LoVo (cell line): ENCODE measurements around the gene CPNE5.
"Not testable (repeated sequence)": the region's sequence is repeated elsewhere in the genome, so short reads cannot be mapped to it uniquely, and the experiment has no call there.

Experiments
- DNase-seq: peaks from one replicate; pipeline ENCODE4 v3.0.0-alpha.2; 2016; ENCODE audit warnings: low spot score

CPNE5 gene

GRCh38 chr6:36815962-36816735 is 23.1 kb downstream of the CPNE5 start:
- no peak for DNase-seq

DNA sequence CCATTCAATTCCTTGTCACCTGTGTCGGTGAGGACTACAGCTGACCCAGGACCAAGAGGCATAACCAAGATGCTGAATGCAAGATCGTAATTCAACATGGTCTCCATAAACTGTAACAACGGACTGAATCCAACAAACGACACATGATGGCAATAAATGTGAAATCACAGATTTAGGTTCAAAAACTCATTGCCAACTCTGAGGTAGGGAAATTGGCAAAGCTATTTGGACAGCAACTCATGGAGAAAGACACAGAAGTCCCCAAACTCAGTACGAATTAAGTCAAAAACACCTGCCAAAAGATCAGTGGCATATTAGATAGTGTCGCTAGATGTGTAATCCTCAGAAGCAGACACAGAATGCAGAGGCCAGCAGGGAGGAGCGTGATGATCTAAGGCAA is 25.0 kb downstream of the CPNE5 start:
- no peak for DNase-seq

DNA sequence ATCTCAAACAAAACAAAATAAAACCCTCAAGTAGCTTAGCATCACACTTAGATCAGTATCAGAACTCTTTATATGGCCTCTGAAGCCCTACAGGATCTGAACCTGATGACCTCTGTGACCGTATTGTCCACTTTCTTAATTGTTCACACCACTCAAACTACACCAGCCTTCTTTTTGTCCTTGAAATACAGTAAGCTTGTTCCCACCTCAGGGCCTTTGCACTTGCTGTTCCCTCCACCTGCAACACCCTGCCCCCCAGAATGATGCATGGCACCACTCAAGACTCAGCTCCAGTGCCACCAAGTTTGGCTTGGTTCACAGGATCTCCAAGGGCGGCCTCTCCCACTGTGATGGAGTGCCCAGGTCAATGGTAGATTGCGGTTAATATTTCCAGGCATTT is 25.7 kb downstream of the CPNE5 start:
- DNase-seq = no peak

- not testable (repeated sequence) for DNase-seq
Measured at GRCh38 chr6:36813047-36813446, 26.2 kb downstream of the CPNE5 start.

GRCh38 chr6:36809941-36810803 is 29.1 kb downstream of the CPNE5 start:
- no peak for DNase-seq

GRCh38 chr6:36809156-36809555 is 30.1 kb downstream of the CPNE5 start:
- no peak for DNase-seq

DNA sequence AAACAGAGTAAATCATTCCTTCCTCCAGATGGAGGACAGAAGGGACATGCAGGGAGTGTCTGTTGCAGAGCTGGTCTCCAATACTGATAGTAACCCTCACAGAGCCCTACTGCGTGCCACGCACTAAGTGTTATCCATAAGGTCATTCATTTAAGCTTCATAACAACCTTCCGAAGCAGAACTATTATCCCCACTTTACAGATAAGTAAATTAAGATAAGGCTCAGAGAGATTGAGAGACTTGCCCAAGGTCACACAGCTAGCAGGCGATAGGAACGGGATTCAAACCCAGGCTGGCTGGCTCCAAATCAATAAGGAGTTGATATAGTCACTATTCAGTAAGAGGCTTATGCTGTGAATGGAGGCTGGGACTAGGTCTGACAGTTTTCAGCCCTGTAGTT is 30.6 kb downstream of the CPNE5 start:
- no peak for DNase-seq

DNA sequence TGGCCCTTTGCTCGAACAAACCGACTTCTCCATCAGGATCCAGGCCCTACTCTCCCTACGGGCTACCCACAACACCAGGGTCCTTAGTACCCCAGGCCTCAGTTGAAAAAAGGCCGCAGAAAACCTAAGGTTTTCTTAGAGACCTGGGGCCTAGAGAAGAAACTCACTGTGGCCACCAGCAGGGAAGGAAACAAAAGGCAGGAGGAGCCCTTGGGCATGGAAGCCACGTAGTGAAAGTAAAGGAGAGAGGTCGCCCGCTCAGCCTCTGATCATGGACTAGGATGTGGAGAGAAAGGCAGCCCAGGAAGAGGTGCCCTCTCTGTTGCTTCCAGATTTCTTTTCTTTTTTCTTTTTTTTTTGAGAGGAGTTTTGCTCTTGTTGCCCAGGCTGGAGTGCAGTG is 31.5 kb downstream of the CPNE5 start:
- DNase-seq = no peak

- DNase-seq = no peak
Measured at GRCh38 chr6:36807143-36807542, 32.1 kb downstream of the CPNE5 start.

GRCh38 chr6:36805917-36806316 is 33.3 kb downstream of the CPNE5 start:
- DNase-seq = no peak

GRCh38 chr6:36805096-36805797 is 34.0 kb downstream of the CPNE5 start:
- no peak for DNase-seq

DNA sequence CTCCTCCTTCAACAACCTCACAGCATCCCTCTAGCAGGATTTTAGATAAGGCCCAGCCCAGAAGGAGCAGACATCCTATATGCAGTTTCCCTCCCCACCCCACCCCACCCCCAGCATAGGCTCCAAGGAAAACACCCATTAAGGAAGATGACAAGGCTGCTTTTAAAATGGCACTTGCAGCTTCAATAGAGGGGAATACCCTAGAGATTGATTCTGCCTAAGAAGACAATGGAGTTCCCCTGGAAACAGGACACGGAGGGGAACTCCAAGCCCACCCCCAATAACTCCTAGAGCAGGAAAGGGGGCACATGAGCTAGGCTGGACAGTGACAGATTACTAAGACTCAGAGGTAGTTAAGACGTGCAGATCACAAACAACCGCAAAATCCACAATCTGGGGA is 34.7 kb downstream of the CPNE5 start:
- no peak for DNase-seq

DNA sequence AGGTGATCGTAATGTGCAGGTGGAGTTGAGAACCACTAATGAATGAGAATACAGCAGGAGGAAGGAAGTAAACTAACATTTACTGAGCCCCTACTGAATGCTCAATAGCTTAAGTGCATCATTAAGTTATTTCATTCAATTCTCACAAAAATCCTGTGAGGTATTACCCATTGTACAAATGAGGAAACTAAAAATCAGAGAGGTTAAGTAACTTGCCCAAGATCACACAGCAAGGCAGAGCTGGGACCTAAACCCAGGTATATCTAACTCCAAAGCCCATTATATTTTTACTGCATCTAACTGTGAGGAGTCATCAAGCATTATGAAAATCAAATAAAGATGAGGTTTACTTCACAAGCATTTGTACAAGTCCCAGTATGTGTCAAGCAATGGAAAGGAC is 35.3 kb downstream of the CPNE5 start:
- DNase-seq = no peak

DNA sequence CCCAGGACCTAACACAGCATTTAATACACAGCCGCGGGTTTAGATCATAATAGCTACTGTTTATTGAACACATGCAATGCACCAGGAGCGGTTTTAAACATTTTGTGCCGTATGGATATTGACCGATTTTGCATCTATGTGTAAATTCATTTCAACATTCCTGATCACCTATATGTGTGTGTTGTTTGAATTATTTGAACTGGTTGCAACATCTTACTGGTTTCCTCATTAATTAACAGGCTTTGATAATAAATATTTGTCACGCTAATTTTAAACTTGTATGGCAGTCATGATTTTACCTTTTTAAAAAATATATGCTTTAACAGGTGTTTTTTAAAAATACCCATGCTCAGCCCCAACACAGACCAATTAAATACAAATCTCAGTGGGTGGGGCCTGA is 35.8 kb downstream of the CPNE5 start:
- DNase-seq = no peak

DNA sequence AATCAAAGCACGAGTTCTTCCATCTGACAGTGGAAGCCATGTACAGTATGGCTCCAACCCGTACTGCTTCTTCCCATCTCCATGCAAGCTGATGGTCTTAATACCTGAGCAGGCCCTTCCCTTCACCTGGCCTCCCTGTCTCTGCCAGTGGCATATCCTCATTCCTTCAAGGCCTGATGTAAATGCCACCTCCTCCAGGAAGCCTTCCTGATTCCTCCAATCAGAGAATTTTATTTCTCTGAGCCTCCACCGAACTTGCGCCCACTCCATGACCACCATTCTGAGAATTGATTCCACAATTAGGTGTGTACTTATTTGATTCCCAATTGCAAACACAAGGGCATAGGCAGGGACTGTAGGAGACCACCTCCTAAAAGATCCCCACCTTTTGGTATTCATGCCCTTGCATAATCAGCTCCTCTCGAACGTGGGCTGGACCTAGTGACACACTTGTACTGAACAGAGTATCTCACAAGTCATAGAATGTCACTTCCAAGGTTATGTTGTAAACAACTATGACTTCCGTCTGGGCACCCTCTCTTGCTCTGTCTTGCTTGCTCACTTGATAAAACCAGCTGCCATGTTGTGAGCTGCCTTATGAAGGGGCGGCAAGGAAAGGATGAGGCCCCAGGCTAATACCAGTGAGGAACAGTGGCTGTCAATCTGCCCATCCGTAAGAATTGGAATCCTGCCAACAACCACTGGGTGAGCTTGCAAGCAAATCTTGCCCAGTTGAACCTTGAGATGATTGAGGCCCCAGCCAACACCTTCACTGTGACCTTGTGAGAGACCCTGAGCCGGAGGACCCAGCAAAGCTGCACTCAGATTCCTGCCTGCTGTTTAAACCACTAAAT is 38.8 kb downstream of the CPNE5 start:
- DNase-seq = no peak

GRCh38 chr6:36798852-36799251 is 40.4 kb downstream of the CPNE5 start:
- DNase-seq = no peak

GRCh38 chr6:36797653-36798052 is 41.6 kb downstream of the CPNE5 start:
- no peak for DNase-seq

DNA sequence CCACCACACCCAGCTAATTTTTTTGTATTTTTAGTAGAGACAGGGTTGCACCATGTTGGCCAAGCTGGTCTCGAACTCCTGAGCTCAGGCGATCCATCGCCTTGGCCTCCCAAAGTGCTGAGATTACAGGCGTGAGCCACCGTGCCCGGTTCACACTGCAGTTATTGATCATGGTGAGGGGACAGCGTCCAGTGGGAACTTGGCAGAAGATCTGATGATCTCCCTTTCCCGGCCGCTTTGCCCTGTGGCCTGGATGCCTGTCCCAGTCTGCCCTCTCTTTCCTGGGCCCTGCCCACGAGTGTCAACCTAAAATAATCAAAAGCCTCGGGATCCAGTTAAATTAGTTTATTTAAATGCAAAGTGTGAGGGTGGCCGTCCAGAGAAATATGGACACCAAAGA is 42.2 kb downstream of the CPNE5 start:
- DNase-seq = no peak

GRCh38 chr6:36794713-36795065 is 44.6 kb downstream of the CPNE5 start:
- no peak for DNase-seq

GRCh38 chr6:36793913-36794712 is 45.1 kb downstream of the CPNE5 start:
- no peak for DNase-seq

DNA sequence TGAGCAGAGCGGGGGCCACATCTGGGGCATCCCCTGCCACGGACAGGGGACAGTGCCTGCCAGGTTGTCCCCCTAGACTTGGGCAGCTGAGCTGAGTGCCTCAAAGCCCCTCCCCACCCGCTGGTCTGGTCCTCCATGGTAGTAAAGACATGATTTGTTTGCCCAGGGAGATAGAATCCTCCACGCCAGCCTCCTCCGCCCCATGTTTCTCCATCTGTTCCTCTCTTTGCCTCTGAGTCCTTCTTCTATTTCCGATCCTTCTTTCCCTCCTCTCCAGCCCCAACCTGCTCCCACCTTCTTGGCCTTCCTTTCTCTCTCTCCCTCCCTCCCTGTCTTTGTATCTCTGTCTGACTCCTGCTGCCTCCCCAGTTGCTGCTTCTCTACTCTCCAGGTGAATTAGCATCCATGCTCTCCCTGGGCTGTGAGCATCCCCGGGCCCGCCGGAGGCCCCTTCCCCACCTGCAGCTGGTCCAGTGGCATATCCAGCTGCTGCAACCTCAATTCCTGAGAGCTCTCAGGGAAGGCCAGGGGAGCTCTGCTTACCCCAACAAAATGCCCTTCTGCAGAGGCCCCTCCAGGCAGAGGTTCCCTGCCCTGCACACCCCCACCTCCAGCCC is 45.8 kb downstream of the CPNE5 start:
- no peak for DNase-seq
